ENCODE measurements around the gene EPB41L1.

DNA sequence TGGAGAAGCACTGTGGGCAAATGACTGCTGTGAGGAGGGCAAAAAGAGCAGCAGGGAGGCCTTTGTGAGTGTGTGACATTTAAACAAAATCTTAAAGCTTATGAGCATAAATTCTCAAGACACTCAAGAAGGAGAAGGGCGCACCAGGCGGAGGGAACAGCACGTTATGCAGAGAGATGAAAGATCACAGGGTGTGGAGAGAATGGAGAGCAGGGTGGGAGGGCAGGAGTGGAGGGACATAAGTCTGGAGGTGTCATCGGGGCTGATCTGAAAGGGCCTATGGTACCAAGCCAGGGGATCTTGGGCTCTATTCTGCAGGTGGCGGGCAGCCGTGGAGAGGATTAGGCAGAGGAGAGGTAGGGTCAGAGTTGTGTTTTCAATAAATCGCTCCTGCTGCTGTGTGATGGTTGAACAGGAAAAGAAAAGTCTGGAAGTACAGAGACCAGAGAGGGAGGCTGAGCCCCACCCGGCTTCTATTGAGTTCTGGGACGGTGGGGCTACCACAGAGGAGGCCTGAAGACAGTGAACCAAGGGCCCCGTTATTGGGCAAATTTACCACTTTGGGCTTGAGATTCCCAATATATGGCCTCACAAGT is 127.3 kb downstream of the EPB41L1 start:
- TF ChIP-seq, protein P1, sequence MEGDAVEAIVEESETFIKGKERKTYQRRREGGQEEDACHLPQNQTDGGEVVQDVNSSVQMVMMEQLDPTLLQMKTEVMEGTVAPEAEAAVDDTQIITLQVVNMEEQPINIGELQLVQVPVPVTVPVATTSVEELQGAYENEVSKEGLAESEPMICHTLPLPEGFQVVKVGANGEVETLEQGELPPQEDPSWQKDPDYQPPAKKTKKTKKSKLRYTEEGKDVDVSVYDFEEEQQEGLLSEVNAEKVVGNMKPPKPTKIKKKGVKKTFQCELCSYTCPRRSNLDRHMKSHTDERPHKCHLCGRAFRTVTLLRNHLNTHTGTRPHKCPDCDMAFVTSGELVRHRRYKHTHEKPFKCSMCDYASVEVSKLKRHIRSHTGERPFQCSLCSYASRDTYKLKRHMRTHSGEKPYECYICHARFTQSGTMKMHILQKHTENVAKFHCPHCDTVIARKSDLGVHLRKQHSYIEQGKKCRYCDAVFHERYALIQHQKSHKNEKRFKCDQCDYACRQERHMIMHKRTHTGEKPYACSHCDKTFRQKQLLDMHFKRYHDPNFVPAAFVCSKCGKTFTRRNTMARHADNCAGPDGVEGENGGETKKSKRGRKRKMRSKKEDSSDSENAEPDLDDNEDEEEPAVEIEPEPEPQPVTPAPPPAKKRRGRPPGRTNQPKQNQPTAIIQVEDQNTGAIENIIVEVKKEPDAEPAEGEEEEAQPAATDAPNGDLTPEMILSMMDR (IDR thresholded peaks at IDR 0.05), result no peak
- TF ChIP-seq POLR2A (IDR thresholded peaks at IDR 0.05), result no peak

All from lower leg skin (tissue), 3 donors.